ENCODE measurements around the gene PDZD2.

The PDZD2 gene

GRCh38 chr5:31934156-31934555 lies 295.2 kb downstream of the PDZD2 start:
- no peaks in the 10 kb centered on the region for H3K36me3 ChIP-seq (replicated peaks)
- in situ Hi-C loops (cut with HindIII; ENCODE audit: low pct_ligation_motif_present, low sequenced_read_pairs) = no loop called here
- TF ChIP-seq, protein P1, sequence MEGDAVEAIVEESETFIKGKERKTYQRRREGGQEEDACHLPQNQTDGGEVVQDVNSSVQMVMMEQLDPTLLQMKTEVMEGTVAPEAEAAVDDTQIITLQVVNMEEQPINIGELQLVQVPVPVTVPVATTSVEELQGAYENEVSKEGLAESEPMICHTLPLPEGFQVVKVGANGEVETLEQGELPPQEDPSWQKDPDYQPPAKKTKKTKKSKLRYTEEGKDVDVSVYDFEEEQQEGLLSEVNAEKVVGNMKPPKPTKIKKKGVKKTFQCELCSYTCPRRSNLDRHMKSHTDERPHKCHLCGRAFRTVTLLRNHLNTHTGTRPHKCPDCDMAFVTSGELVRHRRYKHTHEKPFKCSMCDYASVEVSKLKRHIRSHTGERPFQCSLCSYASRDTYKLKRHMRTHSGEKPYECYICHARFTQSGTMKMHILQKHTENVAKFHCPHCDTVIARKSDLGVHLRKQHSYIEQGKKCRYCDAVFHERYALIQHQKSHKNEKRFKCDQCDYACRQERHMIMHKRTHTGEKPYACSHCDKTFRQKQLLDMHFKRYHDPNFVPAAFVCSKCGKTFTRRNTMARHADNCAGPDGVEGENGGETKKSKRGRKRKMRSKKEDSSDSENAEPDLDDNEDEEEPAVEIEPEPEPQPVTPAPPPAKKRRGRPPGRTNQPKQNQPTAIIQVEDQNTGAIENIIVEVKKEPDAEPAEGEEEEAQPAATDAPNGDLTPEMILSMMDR (IDR thresholded peaks at IDR 0.05; ENCODE audit: low read depth, low read length, missing control alignments) = no peak
- no peak overlapping the region for H3K4me3 ChIP-seq (ENCODE audit: low read depth, low read length)
- DNase-seq = no peak
- H3K27me3 ChIP-seq (replicated peaks) = no peaks in the 10 kb centered on the region
- H3K27ac ChIP-seq = no peak overlapping the region

DNA sequence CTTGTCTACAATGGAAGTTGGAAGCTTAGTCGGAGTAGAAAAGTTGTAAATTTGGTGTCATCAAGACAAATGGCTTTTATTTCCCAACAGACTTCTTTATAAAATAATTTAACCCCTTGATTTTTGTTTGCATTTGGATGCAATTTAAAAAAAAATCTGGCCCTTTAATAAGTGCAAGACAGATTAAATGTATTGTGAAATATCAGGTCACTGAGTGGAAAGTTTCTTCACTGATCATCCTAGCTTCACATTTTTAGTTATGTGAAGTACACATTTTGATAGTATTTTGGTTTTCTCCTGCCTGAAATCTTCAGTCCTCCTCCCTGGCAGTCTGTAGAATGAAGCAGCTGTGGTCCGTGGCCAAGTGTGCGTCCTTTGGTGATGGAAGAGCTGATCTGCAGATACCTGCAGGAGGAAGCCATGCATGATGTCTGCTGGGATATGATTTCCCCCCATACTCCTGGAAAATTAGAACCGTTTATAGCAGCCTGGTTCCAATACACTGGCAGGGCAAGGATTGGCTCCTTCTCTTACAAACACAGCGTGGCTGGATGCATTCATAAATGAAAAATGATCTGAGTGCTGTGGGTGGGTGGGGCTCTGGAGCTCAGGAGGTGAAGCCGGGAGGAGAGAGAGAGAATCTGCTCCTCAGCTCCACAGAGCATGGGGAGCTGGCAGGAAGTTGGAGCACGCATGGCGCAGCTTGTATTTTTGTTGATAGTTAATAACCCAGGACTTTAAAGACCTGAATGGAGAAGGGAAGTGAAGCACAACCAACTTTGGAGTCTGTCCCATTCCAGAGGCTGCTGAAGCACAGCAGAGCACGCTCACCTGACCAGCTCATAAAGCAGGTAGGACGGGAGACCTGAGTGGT lies 296.8 kb downstream of the PDZD2 start:
- no peaks in the 10 kb centered on the region for H3K36me3 ChIP-seq (replicated peaks)
- in situ Hi-C loops (cut with HindIII; ENCODE audit: low pct_ligation_motif_present, low sequenced_read_pairs) = no loop called here
- H3K4me3 ChIP-seq (ENCODE audit: low read depth, low read length) = no peak overlapping the region
- no peak overlapping the region for H3K27ac ChIP-seq
- no peak for DNase-seq
- TF ChIP-seq, protein P1 (IDR thresholded peaks at IDR 0.05; ENCODE audit: low read depth, low read length, missing control alignments) = no peak
- H3K27me3 ChIP-seq (replicated peaks) = no peaks in the 10 kb centered on the region

DNA sequence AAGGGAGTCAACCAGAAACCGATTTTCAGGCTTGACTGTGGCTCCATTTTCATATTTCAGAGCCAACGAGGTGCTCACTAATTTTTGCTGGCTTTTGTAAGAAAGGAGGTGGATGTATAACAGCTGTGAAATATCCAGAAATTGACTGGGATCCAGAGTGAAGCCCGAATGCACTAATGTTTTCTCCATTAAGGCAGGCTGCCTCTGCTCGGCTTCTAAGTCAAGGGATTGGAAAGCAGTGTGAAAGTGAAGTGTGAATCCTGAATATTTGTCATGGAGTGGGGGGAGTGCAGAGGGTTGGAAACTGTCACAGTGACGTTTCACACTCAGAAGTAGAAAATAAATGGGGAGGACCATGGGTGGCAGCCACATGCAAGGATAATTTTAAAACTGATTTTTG lies 297.8 kb downstream of the PDZD2 start:
- Histone ChIP-seq H3K36me3 (replicated peaks) (no peaks in the 10 kb centered on the region), H3K27ac (no peak overlapping the region), H3K27me3 (replicated peaks) (no peaks in the 10 kb centered on the region), H3K4me3 (ENCODE audit: low read depth, low read length) (no peak overlapping the region)
- DNase-seq = no peak
- TF ChIP-seq, protein P1 (IDR thresholded peaks at IDR 0.05; ENCODE audit: low read depth, low read length, missing control alignments) = no peak
- in situ Hi-C loops (cut with HindIII; ENCODE audit: low pct_ligation_motif_present, low sequenced_read_pairs) = no loop called here

DNA sequence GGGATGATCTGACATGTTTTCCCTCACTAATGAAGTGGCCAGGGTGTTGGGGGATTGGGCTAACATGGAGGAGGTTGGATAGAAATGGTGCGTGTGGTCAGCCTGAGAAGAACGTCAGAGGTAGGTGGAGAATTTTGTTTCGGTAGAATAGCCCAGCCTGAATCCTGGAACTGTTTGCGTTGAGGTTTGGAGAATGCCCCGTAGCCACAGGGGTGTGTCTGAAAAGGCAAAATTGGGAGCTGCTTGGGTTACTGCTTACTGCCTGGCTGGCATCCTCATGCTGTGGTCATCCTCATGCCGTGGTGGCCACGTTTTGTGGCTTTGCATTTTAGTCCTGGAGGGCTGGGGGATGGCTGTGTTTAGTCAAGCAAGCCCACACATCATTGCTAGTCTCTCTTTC lies 298.3 kb downstream of the PDZD2 start:
- no peaks in the 10 kb centered on the region for H3K36me3 ChIP-seq (replicated peaks)
- H3K4me3 ChIP-seq (ENCODE audit: low read depth, low read length) = no peak overlapping the region
- no peak overlapping the region for H3K27ac ChIP-seq
- H3K27me3 ChIP-seq (replicated peaks) = no peaks in the 10 kb centered on the region
- no peak for DNase-seq
- in situ Hi-C loops (cut with HindIII; ENCODE audit: low pct_ligation_motif_present, low sequenced_read_pairs) = no loop called here
- TF ChIP-seq, protein P1 (IDR thresholded peaks at IDR 0.05; ENCODE audit: low read depth, low read length, missing control alignments) = no peak

DNA sequence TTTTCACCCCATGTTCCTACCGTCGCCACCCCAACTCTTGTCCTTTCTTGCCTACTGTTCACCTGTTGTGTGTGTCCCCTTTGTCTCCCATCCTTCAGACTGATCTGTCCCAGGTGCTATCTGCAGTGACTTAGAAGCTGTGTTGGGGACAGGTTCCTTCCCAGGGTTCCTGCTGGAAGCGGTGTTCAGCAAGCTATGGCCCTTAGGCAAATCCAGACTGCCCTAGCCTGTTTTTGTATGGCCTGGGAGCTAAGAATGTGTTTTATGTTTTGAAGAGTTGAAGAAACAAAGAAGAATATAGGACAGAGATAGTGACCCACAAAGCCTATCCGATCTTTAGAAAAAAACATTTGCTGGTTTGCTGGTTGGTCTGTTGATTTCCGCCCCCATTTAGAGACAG lies 298.8 kb downstream of the PDZD2 start:
- Histone ChIP-seq H3K27me3 (replicated peaks) (no peaks in the 10 kb centered on the region), H3K27ac (no peak overlapping the region), H3K36me3 (replicated peaks) (no peaks in the 10 kb centered on the region), H3K4me3 (ENCODE audit: low read depth, low read length) (no peak overlapping the region)
- no peak for DNase-seq
- in situ Hi-C loops (cut with HindIII; ENCODE audit: low pct_ligation_motif_present, low sequenced_read_pairs) = no loop called here
- TF ChIP-seq, protein P1 (IDR thresholded peaks at IDR 0.05; ENCODE audit: low read depth, low read length, missing control alignments) = no peak

- Histone ChIP-seq H3K4me3 (ENCODE audit: low read depth, low read length) (no peak overlapping the region), H3K27ac (no peak overlapping the region), H3K36me3 (replicated peaks) (no peaks in the 10 kb centered on the region), H3K27me3 (replicated peaks) (no peaks in the 10 kb centered on the region)
- DNase-seq = no peak
- TF ChIP-seq, protein P1 (IDR thresholded peaks at IDR 0.05; ENCODE audit: low read depth, low read length, missing control alignments) = no peak
- in situ Hi-C loops (cut with HindIII; ENCODE audit: low pct_ligation_motif_present, low sequenced_read_pairs) = no loop called here
Observed at GRCh38 chr5:31939151-31939550, 300.2 kb downstream of the PDZD2 start.

Measured in brain microvascular endothelial cell (primary cell).